ENCODE data around the gene SYNGR1.

The SYNGR1 gene

DNA sequence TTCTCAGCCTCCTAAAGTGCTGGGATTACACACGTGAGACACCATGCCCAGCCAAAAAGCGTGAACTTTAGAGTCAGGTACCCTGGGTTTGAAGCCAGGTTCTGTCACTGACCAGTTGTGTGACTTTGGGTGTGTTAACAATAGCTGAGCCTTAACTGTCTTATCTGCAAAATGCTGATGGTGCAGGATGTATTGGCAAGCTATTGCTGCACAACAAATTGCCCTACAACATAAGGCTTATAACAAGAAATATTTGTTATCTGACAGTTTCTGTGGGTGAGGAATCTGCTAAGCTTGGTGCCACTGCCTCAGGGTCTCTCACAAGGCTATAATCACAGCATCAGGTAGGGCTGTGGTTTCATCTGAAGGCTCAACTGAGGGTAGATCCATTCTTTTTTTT, 21.9 kb downstream of the SYNGR1 start:
- DNase-seq (ENCODE audit: low read depth): no peak

DNA sequence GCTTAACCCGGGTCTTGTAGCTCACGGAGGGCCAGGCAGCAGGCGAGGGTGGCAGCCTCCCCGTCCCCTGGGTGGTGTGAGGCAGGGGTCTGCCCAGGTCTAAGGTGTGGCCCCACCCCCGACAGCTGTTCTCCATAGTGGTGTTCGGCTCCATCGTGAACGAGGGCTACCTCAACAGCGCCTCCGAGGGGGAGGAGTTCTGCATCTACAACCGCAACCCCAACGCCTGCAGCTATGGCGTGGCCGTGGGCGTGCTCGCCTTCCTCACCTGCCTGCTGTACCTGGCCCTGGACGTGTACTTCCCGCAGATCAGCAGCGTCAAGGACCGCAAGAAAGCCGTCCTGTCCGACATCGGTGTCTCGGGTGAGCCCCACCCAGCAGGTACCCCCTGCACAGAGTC, 24.4 kb downstream of the SYNGR1 start:
- DNase-seq (ENCODE audit: low read depth): no peak

DNA sequence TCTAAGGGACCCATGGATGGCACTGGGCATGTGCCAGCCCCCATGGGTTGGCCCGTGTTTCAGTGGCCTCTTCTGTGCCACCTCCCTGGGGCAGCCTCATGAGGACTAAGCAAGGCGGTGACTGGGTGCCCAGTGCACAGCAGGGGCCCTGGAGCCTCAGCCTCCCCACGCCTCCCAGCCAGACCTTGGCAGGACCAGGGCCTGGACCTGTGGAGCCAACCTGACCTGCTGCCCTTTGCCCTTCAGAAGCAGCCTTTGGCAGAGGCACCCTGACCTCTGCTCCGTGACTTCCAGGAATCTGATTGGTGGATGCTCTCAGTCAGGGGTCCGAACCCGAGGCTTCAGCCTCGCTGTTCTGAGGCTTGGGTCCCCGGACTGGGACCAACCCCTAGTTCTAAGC, 25.0 kb downstream of the SYNGR1 start:
- DNase-seq (ENCODE audit: low read depth): no peak

DNA sequence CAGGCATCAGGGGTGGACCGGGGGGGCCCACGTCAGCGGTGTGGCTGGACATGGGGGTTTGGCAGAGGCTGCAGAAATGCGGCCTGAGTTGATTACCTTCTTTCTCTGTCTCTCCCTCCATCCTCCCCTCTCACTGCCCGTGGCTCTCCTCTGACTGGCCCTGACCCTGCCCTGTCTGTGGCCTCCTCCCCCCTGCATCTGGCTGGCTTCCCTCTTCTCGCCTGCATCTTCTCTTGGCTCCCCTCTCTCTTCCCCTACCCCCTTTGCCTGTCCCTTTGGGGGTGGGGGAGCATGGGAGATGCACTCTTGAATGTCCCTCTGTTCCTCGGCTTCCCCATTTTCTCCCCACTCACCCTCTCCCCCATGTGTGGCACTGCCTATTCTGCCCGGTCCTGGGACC, 25.9 kb downstream of the SYNGR1 start:
- DNase-seq (ENCODE audit: low read depth): no peak

DNA sequence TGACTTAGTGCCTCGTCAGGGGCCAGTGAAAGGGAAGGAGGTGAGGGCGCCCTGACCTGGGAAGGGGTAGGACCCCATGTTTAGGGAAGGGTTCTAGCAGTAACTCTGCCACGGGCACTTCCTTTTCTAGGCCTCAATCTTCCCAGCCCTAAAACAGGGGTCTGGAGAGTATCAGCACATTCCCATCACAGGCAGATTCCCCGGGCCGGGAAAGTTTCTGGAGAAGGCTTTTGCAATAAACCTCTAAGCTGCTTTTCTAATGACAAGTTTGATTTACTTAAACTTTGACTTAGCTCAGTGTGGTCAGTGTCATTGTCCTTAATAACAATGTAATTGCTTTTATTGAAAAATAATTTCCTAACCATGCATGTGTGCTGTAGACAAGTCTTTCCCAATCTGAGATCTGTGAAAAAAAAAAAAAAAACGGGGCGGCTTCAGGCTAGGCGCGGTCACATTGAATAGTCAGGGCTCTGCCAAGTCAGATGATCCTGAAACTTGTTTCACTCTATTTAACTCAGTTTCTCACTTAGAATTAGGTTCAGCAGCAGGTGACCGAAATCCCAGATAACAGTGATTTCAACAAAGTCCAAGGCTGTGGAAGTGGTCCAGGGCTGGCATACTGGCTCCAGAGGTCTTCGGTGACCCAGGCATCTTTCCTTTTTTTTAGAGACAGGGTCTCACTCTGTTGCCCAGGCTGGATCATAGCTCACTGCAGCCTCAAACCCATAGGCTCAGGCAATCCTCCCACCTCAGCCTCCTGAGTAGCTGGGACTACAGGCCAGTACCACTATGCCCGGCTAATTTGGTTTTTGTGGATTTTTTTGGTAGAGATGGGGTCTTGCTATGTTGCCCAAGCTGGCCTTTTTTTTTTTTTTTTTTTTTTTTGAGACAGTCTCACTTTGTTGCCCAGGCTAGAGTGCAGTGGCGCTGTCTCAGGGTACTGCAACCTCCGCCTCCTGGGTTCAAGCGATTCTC, 30.3 kb downstream of the SYNGR1 start:
- DNase-seq (ENCODE audit: low read depth): no peak

DNA sequence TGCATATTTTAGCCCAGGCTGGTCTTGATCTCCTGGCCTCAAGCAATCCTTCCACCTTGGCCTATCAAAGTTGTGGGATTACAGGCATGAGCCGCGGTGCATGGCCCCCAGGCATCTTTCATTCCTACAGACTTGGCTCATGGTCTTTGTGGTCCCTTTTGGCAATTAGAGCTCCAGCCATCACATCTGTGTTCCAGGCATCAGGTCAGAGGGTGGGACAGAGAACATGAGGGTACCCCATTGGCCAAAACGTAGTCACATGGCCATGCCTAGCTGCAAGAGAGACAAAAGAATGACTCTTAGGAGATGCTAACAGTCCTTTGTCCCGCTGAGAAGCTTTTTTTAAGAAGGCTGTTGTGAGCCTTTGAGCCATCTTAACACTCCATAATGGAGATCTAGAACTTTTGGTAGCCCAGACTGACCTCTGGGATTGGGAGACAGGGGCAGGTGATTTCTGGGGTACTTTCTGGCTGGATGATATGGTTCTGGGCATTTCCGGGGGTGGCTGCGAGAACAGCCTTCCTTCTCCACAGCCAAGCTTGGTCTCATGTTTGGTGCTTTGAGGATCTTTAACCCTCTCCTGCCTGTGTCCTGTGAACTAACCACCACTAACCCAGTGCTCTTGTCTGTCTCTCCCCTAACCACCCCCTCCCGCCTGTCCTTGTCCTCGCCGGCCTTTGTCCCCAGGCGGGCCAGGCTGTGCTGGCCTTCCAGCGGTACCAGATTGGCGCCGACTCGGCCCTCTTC, 31.4 kb downstream of the SYNGR1 start:
- no peak for DNase-seq (ENCODE audit: low read depth)

DNA sequence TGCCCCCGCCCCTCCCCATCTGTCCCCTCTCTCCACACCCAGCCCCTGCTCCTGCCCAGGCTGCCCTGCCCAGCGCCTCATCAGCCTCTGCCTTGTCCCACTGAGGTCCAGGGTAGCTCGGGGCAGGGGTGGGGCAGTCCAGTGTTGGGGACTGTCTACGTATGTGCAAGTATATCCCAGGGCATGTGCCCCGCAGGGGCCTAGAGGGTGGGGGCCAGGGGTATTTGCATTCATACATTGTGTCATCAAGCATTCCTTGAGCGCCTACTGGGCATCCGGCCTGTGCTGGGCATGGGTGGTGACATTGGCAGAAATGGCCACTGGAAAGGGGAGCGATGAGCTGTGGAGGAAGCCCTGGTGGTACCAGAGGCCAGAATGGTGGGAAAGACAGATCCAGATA, 32.1 kb downstream of the SYNGR1 start:
- DNase-seq (ENCODE audit: low read depth): no peak

DNA sequence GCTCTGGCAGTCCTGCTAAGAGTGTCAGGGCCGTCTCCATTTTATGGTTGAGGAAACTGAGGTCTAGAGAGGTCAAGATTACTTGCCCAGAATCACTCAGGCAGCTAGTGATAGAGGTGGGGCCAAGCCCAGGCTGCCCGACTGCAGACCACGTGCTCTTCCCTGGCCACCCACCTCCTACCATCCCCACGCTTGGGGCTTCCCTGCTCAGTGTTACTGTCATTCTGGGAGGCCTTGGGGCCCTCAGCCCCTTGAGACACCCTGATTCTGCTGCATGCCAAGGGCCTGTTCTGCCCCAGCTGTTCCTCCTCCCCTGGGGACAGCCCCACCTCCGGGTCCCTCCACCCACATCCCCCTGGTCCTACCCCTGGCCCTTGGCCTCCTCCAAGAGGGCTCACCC, 32.6 kb downstream of the SYNGR1 start:
- no peak for DNase-seq (ENCODE audit: low read depth)

DNA sequence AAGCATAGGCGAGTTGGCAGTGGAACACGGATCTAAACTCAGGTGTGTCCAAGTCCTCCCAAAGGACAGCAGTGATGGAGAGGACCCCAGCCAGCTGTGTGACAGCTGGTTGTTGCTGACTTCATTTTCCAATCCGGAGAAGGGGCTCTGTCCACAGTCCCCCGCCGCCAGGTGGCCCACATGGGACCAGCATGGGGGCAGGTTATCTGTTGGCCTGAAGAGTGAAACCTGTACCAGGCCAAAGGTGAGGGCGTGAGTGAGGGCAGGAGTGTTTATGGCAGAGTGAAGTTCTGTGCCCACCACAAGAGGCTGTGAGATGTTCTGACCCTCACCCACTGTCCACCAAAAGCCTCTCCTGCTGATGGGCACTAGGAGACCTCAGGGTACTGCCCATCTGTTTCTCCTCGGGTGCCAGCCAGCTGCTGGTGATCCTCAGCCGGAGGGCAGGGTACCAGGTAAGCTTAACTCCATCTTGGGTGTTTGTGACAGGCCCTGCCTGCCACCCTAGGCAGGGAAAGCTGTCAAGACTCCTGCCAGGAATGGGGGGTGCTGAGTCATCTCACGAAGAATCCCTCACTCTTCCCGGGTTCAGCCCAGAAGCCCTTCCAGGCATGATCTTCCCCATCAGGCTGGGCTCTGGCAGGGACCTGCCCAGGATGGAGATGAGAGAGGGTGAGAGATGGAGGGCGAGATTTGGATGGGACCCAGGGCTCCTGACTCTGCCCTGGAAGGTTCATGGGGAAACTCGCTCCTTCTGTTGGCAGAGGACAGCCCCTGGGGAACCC, 34.2 kb downstream of the SYNGR1 start:
- no peak for DNase-seq (ENCODE audit: low read depth)

DNA sequence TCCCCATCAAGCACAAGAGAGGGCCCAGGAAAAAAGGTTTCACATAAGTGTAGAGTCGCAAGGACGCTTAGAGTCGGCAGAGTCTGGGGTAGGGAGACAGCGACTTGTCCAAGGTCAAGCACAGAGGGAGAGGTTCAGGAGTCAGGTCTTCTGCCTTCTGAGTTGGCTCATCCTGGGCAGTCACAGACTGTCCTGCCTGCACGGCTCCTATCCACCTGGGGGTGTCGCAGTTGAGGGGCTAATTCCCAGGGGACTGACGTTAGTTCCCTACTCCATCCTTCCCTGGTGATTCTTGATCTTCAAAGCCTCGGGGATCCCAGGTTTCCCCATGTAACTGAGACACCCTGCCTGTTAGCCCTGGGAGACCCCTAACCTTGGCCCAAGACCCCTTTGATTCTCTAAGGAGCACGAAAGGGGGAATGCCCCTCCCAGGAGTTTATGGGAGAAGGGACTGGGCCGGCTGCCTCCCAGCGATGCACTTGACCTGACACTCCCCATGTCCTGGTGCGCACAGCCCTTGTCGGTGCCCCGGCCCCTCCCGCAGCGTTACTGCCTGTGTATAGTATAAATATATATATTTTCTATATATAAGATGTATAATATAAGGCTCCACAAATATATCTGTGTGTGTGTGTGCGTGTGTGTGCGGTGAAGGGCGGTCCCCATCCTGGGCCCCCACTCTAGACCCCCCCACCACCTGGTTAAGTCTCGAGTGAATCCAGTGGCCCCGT, 35.1 kb downstream of the SYNGR1 start:
- DNase-seq (ENCODE audit: low read depth): no peak

DNA sequence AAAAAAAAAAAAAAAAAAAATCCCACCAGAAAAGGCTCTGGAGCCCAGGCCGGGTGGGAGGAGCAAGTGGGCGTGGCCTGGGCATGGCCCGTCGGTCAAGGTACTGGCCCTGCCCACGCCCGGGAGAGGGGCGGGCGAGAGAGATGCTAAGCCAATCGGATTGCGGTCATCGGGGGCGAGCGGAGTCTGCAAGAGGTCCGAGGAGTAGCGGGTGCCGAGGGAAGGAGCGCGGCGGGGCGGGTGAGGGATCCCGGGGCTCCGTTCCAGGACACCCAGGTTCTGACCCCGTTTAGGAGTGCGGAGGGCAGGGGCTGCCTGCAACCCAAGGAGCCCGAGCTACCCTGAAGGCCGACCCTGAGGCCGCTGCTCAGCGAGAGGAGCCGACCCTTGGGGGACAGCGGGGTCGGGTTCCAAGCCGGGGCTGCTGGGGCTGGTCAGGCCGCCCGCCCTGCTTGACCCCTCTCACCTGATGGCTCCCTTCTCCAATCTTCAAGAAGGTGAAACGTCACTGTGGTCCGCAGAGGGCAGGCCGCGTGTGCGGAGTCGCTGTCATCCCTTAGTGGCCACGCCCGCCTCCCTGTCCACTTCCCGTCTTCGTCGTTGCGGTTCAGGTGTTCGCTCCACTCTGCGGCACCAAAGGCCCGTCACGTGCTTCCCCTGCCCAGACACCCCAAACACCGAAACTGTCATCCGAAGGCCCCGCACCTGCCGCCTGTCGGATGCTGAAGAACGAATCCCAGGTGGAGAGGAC, 38.6 kb downstream of the SYNGR1 start:
- no peak for DNase-seq (ENCODE audit: low read depth)

DNA sequence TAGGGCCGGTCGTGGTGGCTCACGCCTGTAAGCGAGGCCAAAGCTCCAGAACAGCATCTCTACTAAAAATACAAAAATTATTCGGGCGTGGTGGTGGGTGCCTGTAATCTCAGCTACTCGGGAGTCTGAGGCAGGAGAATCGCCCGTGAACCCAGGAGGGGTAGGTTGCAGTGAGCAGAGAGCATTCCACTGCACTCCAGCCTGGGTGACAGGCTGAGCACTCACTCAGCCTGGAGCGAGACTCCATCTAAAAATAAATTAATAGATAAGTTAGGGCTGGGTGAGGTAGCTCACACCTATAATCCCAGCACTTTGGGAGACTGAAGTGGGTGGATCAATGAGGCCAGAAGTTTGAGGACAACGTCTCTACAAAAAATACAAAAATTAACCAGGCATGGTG, 39.6 kb downstream of the SYNGR1 start:
- DNase-seq (ENCODE audit: low read depth): no peak

DNA sequence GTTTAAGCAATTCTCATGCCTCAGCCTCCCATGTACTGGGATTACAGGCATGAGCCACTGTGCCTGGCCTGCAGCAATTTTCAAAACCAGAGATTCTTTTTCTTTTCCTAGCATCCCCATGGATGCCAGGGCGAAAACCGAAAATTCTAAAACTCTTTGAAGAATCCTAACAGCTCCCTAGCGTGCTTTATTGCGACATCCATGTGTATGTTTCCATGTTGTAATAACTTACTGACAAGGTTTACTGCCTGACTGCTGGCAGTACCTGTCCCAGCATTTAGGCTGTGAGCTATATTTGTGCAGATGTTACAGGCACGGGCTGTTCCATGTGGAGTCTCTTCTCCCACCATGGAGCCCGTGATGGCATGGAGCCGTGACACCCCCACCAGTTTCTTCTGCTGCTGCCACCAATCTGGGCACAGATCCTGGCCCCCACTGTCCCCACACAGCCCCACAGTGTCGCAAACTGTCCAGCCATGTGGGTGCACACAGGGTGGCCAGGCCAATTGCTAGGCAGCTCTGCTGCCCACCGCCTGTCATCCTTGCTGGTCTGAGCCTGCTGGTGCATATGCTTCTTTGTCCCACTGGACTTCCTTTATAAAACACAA, 42.7 kb downstream of the SYNGR1 start:
- no peak for DNase-seq (ENCODE audit: low read depth)

DNA sequence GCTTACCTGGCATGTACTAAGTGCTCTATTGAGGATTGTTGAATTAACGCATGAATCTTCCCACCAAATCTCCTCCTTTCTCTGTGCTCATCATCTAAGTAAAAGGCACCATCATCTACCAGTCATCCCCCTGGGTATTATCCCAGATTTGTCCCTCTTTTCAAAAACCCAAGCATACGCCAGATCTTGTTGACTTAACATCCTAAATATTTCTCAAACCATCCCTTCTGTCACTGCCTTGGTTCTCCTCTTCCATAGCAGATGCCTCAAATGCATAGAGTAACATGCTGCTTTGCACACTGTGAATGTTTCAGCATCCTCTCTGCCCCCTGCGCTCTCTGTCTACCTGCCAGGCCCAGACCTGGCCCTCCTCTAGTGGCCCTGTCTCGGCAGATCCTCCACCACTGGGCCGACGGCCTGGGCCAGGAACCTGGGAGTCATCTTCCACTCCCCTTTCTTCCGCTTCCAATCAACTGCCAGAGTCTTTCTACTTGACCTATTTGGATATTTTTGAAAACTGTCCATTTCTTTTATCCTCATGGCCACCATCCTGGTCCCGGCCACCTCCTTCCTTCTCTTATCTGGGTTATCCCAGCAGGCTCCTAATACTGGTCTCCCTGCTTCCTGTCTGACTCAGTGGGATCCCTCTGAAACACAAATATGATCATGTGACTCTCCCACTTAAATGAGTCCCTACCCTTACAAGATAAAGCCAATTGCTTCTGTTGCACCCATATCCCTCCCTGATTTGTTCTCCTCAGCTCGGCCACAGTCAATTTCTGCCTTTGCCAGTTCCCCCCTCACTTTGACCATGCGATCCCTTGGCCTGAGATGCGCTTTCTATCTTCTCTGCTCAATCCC, 46.4 kb downstream of the SYNGR1 start:
- no peak for DNase-seq (ENCODE audit: low read depth)

DNA sequence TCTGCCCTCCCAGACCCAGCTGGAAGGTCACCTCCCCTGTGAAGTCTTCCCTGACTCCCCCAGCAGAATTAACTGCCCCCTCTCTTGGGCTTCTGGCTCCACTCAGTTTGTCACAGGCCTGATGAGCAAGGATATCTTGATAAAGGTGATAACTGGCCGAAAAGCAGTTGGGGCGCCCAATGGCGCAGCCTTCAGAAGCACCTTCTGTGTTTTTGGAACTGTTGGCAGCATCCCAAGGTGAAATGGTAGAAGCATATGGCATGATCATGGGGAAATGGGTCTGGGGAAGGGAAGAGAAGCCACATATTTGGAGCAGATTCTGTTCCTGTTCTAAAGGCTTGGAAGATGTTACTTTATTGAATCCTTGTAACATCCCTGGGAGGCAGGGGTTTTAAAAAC, 47.0 kb downstream of the SYNGR1 start:
- no peak for DNase-seq (ENCODE audit: low read depth)

DNA sequence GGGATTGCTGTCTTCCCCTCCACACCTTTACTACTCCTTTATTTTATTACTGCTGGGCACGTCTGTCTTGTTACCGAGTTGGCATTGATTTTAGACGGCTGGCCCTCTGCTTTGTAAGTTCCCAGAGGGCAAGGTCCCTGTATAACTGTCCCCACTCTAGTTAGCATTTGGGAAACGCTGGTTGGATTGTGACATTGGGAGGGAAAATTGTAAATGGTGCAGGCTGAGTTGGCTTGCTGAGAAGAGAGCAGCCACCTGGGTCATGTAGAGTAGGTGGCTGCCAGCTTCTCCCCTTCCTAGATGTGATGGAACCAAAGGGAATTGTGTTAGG, 51.5 kb downstream of the SYNGR1 start:
- DNase-seq (ENCODE audit: low read depth): no peak

DNA sequence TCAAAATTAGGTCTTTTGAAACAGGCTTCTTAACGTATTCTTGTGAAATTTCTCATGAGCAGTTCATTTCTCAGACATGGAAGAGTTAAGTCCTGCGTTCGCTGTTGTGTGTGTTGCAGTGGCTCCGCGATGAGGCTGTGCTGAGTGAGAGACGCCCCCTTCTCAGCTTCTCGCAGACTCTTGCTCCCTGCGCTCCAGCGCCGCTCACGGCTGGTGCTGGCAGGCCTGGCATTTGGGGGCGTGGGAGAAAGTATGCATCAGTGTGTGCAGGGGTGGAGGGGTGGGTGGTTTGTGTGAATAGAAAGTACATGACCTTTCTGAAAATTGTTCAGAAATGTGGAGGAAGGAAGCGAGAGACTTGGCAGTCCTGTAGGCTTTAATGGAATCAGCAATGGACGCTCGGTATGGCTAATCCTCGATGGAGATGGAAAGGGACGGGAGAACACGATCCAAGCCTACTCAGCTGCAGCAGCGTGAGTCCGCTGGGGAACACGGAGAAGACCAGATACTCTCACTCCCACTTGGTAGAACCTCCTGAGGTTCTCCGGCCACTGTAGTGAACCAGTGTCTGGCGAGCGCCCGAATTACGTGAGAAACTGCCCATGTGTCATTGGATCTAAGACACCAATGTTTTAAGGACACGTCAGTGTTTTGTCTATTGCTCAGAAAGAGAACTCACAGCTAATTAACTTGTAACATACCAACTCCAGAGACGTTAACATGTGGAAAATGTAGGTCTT, 55.7 kb downstream of the SYNGR1 start:
- DNase-seq (ENCODE audit: low read depth): no peak

DNA sequence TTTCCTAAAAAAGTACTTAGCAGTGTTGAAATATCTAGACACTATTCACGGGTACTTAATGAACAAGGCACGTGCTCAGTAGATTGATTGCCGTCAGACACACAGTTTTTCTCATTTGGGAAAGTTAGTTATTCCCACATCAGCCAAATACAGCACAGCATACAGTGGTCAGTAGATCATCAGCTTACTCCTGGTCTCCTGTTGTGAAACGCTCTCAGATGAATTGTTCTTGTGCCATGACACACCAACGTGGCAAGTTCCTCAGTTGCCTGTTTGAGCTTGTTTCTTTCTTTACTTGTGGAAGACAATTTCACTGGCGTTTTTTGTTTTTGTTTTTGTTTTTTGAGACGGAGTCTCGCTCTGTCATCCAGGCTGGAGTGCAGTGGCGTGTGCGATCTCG, 58.4 kb downstream of the SYNGR1 start:
- DNase-seq (ENCODE audit: low read depth): no peak

DNA sequence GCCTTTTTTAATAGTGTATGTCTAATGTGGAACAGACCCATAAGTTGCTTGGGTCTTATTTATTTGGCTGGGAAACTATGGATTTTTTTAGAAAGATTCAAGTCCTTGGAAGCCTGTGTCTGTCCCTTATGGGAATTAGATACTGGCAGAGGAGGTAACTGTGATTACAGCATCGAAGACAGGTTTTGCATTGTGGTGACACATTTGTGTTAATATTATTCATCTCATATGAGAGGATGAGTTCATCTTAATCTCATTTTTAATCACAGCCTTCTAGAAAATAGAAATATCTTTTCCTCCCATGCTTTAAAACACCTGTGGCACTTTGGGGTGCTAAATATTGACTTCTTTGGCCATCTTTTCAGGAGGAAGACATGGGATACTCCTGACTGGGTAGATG, 59.0 kb downstream of the SYNGR1 start:
- DNase-seq (ENCODE audit: low read depth): no peak

Measured in GM04503 (cell line).